ENCODE data around the gene RINL.

Gene RINL

GRCh38 chr19:38844093-38844686 is 33.9 kb downstream of the RINL start:
- Histone ChIP-seq H3K4me1 (peaks cover 0 to 46% (median 27%) of the 10 kb centered on the region in 4 donors), H3K27me3 (no peaks in the 10 kb centered on the region), H3K36me3 (peaks cover 84 to 89% (median 84%) of the 10 kb centered on the region in 3 donors), H3K27ac (no peak overlapping the region), H3K4me3 (no peak overlapping the region), H3K9me3 (no peaks in the 10 kb centered on the region)
- intact Hi-C loops (cut with DNase I; ENCODE audit: low total_unique reads), result no loop called here
- TF ChIP-seq CTCF (IDR thresholded peaks at IDR 0.05), result no peak
- no peak for DNase-seq

GRCh38 chr19:38843175-38843758 is 34.8 kb downstream of the RINL start:
- intact Hi-C loops (cut with DNase I; ENCODE audit: low total_unique reads), result no loop called here
- H3K9me3 ChIP-seq, result no peaks in the 10 kb centered on the region
- no peak overlapping the region for H3K27ac ChIP-seq
- H3K36me3 ChIP-seq, result peaks cover 93 to 98% (median 93%) of the 10 kb centered on the region in 3 donors
- peaks cover 0 to 38% (median 21%) of the 10 kb centered on the region in 4 donors for H3K4me1 ChIP-seq
- no peak for TF ChIP-seq CTCF (IDR thresholded peaks at IDR 0.05)
- H3K27me3 ChIP-seq, result no peaks in the 10 kb centered on the region
- DNase-seq, result no peak
- no peak overlapping the region for H3K4me3 ChIP-seq

GRCh38 chr19:38842439-38843174 is 35.5 kb downstream of the RINL start:
- H3K4me1 ChIP-seq, result peaks cover 0 to 31% (median 18%) of the 10 kb centered on the region in 4 donors
- no peaks in the 10 kb centered on the region for H3K9me3 ChIP-seq
- TF ChIP-seq CTCF (IDR thresholded peaks at IDR 0.05), result no peak
- peaks cover 100% of the 10 kb centered on the region in 3 donors for H3K36me3 ChIP-seq
- intact Hi-C loops (cut with DNase I; ENCODE audit: low total_unique reads), result no loop called here
- no peak overlapping the region for H3K27ac ChIP-seq
- DNase-seq, result no peak
- H3K27me3 ChIP-seq, result no peaks in the 10 kb centered on the region
- H3K4me3 ChIP-seq, result no peak overlapping the region

DNA sequence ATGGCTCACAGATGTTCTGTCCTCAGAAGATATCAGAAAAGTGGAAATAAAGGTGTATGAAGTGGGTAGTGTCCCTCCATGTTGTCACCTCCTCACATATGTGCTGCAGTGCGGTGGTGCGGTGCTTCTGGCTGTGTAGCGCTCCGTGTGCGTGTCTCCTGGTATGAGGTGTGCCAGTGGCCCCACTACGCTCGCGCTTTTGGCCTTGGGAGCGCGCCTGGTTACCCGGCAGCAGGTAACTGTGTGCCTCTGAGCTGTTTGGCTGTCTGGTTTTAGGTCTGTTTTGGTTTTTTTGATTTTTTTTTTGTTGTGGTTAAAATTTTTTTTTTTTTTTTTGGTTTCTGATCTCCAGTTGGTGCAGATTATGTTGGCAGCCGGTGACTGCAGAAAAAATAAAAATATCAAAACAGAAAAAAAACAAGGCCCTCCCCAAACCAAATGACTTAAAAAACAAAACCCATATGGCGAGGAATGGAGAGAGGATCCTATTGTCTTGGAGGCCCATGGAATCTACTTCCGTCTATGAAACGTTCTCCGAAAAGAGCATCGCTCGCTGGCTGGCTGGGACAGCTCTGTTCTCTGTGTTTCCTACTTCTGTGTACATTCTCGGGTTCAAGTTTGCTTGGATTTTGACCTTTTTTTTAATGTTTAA is 36.2 kb downstream of the RINL start:
- Histone ChIP-seq H3K27me3 (no peaks in the 10 kb centered on the region), H3K36me3 (peaks cover 100% of the 10 kb centered on the region in 3 donors), H3K4me3 (no peak overlapping the region), H3K27ac (no peak overlapping the region), H3K4me1 (peaks cover 0 to 28% (median 13%) of the 10 kb centered on the region in 4 donors), H3K9me3 (no peaks in the 10 kb centered on the region)
- DNase-seq, result no peak
- intact Hi-C loops (cut with DNase I; ENCODE audit: low total_unique reads), result no loop called here
- no peak for TF ChIP-seq CTCF (IDR thresholded peaks at IDR 0.05)

GRCh38 chr19:38841180-38841766 is 36.8 kb downstream of the RINL start:
- no peak for DNase-seq
- TF ChIP-seq CTCF (IDR thresholded peaks at IDR 0.05), result no peak
- peaks cover 97 to 100% (median 98%) of the 10 kb centered on the region in 3 donors for H3K36me3 ChIP-seq
- H3K27ac ChIP-seq, result no peak overlapping the region
- intact Hi-C loops (cut with DNase I; ENCODE audit: low total_unique reads), result no loop called here
- H3K27me3 ChIP-seq, result no peaks in the 10 kb centered on the region
- no peak overlapping the region for H3K4me3 ChIP-seq
- no peaks in the 10 kb centered on the region for H3K9me3 ChIP-seq
- peaks cover 0 to 26% (median 9%) of the 10 kb centered on the region in 4 donors for H3K4me1 ChIP-seq
